Hepatocyte (in vitro differentiated cells): ENCODE results near the gene TM4SF5. TPM values are rescaled to one million over a fixed set of nuclear protein-coding genes. Genes with fewer than 3 reads are reported as not detected.
A peak's percentile ranks its signal among the peaks of the same experiment; 100 is the strongest.

Source experiments
- DNase-seq: peaks from one replicate; pipeline ENCODE4 v3.0.0-alpha.2; 2016; ENCODE audit warnings: low spot score
- H2AFZ ChIP-seq: fragments of 200-600 bp; sonication (generic); 2 replicates; pipeline ENCODE4 v1.6.0; 2016; ENCODE audit warnings: antibody characterized with exemption, mild to moderate bottlenecking
- H3K27ac ChIP-seq: fragments of 200-600 bp; sonication (generic); 2 replicates; pipeline ENCODE4 v1.5.1; 2016; ENCODE audit warnings: mild to moderate bottlenecking
- H3K27me3 ChIP-seq: fragments of 200-600 bp; sonication (generic); 2 replicates; pipeline ENCODE4 v1.6.1; 2016
- H3K36me3 ChIP-seq: fragments of 200-600 bp; sonication (generic); replicated peaks from 2 replicates; pipeline ENCODE4 v1.5.1; 2016; ENCODE audit warnings: low read depth; ENCODE audit not compliant: insufficient read depth
- H3K4me1 ChIP-seq: fragments of 200-600 bp; sonication (generic); 2 replicates; pipeline ENCODE4 v1.5.1; 2016; ENCODE audit warnings: mild to moderate bottlenecking, moderate library complexity; ENCODE audit not compliant: insufficient read depth
- H3K4me2 ChIP-seq: fragments of 200-600 bp; sonication (generic); 2 replicates; pipeline ENCODE4 v1.6.0; 2016
- H3K4me3 ChIP-seq: fragments of 200-600 bp; sonication (generic); 2 replicates; pipeline ENCODE4 v1.5.1; 2016; ENCODE audit warnings: mild to moderate bottlenecking
- H3K79me2 ChIP-seq: fragments of 200-600 bp; sonication (generic); 2 replicates; pipeline ENCODE4 v1.6.0; 2017; ENCODE audit warnings: mild to moderate bottlenecking
- H3K9me2 ChIP-seq: fragments of 200-600 bp; sonication (generic); replicated peaks from 2 replicates; pipeline ENCODE4 v1.6.0; 2017; ENCODE audit warnings: mild to moderate bottlenecking; ENCODE audit not compliant: insufficient read depth
- H3K9me3 ChIP-seq: fragments of 200-600 bp; sonication (generic); 2 replicates; pipeline ENCODE4 v1.5.1; 2016; ENCODE audit warnings: low read depth, mild to moderate bottlenecking
- H4K20me1 ChIP-seq: fragments of 200-600 bp; sonication (generic); 2 replicates; pipeline ENCODE4 v1.6.0; 2016; ENCODE audit warnings: mild to moderate bottlenecking; ENCODE audit not compliant: insufficient read depth, poor library complexity, severe bottlenecking
- CTCF ChIP-seq: fragments of 200-600 bp; sonication (generic); IDR thresholded peaks from 2 replicates; pipeline ENCODE4 v1.5.1; 2016; ENCODE audit warnings: antibody characterized with exemption, mild to moderate bottlenecking; ENCODE audit not compliant: poor library complexity
- EZH2 ChIP-seq: fragments of 200-600 bp; sonication (generic); IDR thresholded peaks from 2 replicates; pipeline ENCODE4 v1.6.1; 2016; ENCODE audit warnings: antibody characterized with exemption, mild to moderate bottlenecking, borderline replicate concordance
- EZH2phosphoT487 ChIP-seq: fragments of 200-600 bp; sonication (generic); IDR thresholded peaks from one replicate; pipeline ENCODE4 v1.6.1; 2018; ENCODE audit warnings: antibody characterized with exemption, mild to moderate bottlenecking, low read depth, moderate library complexity; ENCODE audit not compliant: unreplicated experiment, severe bottlenecking
- WGBS: methylation state at CpG from one replicate; pipeline ENCODE4 v1.1.6; 2016; ENCODE audit warnings: low lambda C conversion rate; ENCODE audit errors: missing lambda C conversion rate; 5-methylcytosine and 5-hydroxymethylcytosine counted together
- polyA plus RNA-seq: library from polyadenylated mRNA; unstranded; fragments of >200 nt; fragmentation: Nextera tagmentation; extraction: Ambion mirVana; gene quantifications from 2 replicates; pipeline ENCODE4 v1.2.1, GENCODE V29; 2016
- total RNA-seq: library from RNA; depleted of rRNA; stranded (reverse); fragments of >200 nt; gene quantifications from 2 replicates; pipeline ENCODE4 v1.2.3, GENCODE V29; 2014

Gene TM4SF5
- total and polyA plus RNA-seq, 2 experiments from 2014 or later: 20.8 to 54.0 TPM

DNA sequence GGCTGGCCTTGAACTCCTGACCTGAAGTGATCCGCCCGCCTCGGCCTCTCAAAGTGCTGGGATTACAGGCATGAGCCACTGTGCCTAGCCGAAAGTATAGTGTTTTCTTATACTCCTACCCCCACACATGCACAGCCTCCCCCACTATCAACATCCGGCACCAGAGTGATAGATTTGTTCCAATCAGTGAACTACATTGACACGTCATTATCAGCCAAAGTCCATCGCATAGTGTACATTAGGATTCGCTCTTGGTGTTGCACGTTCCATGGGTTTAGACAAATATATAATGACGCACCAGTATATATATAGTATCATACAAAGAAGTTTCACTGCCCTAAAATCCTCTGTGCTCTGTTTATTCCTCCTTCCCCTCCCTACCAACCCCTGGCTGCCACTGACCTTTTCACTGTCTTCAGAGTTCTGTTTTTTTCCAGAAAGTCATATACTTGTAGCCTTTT lies 11.9 kb upstream of the TM4SF5 start:
- Histone ChIP-seq H2AFZ (no peak overlapping the region), H3K36me3 (no peaks in the 10 kb centered on the region), H3K9me3 (no peaks in the 10 kb centered on the region), H3K4me2 (no peak overlapping the region), H3K4me3 (no peak overlapping the region), H3K27ac (peak overlapping the region; percentile 86), H3K9me2 (no peaks in the 10 kb centered on the region), H3K27me3 (no peaks in the 10 kb centered on the region), H4K20me1 (no peaks in the 10 kb centered on the region), H3K4me1 (no peaks in the 10 kb centered on the region), H3K79me2 (no peaks in the 10 kb centered on the region)
- DNase-seq: peak; percentile 82
- 62% methylated on average over 10 of the region's 10 CpGs for WGBS
- no peak for TF ChIP-seq CTCF
- TF ChIP-seq EZH2: no peak
- TF ChIP-seq EZH2phosphoT487: no peak

GRCh38 chr17:4764595-4764994 lies 7.1 kb upstream of the TM4SF5 start:
- H3K4me2 ChIP-seq: no peak overlapping the region
- no peaks in the 10 kb centered on the region for H3K4me1 ChIP-seq

GRCh38 chr17:4766201-4766600 lies 5.5 kb upstream of the TM4SF5 start:
- H3K4me2 ChIP-seq: no peak overlapping the region
- no peaks in the 10 kb centered on the region for H3K36me3 ChIP-seq
- H3K27ac ChIP-seq: no peak overlapping the region
- no peak overlapping the region for H2AFZ ChIP-seq
- no peak overlapping the region for H3K4me3 ChIP-seq
- no peaks in the 10 kb centered on the region for H3K27me3 ChIP-seq
- DNase-seq: no peak
- 93% methylated on average over 3 of the region's 3 CpGs for WGBS
- no peaks in the 10 kb centered on the region for H3K9me2 ChIP-seq
- peaks cover 3% of the 10 kb centered on the region for H3K4me1 ChIP-seq
- no peaks in the 10 kb centered on the region for H3K9me3 ChIP-seq
- no peaks in the 10 kb centered on the region for H4K20me1 ChIP-seq
- H3K79me2 ChIP-seq: no peaks in the 10 kb centered on the region
- no peak for TF ChIP-seq EZH2phosphoT487
- TF ChIP-seq EZH2: no peak
- no peak for TF ChIP-seq CTCF

More at GRCh38 chr17:4764595-4764994, 7.1 kb upstream of the TM4SF5 start:
- DNase-seq: no peak
- no peak overlapping the region for H3K4me3 ChIP-seq
- H3K27ac ChIP-seq: no peak overlapping the region
- H2AFZ ChIP-seq: no peak overlapping the region
- 75% methylated on average over 3 of the region's 3 CpGs for WGBS
- H3K9me3 ChIP-seq: no peaks in the 10 kb centered on the region
- TF ChIP-seq EZH2: no peak
- TF ChIP-seq EZH2phosphoT487: no peak
- TF ChIP-seq CTCF: no peak
- no peaks in the 10 kb centered on the region for H3K27me3 ChIP-seq
- no peaks in the 10 kb centered on the region for H4K20me1 ChIP-seq
- no peaks in the 10 kb centered on the region for H3K9me2 ChIP-seq
- H3K79me2 ChIP-seq: no peaks in the 10 kb centered on the region
- no peaks in the 10 kb centered on the region for H3K36me3 ChIP-seq

DNA sequence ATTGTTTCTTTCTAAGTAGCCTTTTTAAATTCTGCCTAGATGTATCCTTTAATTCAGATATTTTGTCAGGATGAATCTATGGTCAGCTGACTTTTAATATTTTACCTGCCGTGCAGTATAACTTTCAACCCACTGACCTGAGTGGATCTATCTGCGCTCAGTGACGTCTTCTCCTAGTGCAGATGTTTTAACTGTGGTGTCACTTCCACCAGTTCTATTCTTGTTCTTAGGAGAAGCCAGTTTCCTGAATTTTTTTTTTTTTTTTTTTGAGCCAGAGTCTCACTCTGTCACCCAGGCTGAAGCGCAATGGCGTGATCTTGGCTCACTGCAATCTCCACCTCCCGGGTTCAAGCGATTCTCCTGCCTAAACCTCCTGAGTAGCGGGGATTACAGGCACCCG lies 5.0 kb upstream of the TM4SF5 start:
- TF ChIP-seq CTCF (no peak), EZH2 (no peak), EZH2phosphoT487 (no peak)
- no peak for DNase-seq
- H3K9me2 ChIP-seq: no peaks in the 10 kb centered on the region
- H3K9me3 ChIP-seq: no peaks in the 10 kb centered on the region
- WGBS: 97% methylated on average over 9 of the region's 9 CpGs
- H4K20me1 ChIP-seq: no peaks in the 10 kb centered on the region
- H3K4me1 ChIP-seq: peaks cover 3% of the 10 kb centered on the region
- H3K36me3 ChIP-seq: no peaks in the 10 kb centered on the region
- no peaks in the 10 kb centered on the region for H3K79me2 ChIP-seq
- no peak overlapping the region for H3K27ac ChIP-seq
- no peak overlapping the region for H3K4me3 ChIP-seq
- no peak overlapping the region for H3K4me2 ChIP-seq
- no peaks in the 10 kb centered on the region for H3K27me3 ChIP-seq
- no peak overlapping the region for H2AFZ ChIP-seq
